ENCODE measurements around the gene NREP.

NREP gene

GRCh38 chr5:111707630-111708164 is 49.3 kb downstream of the NREP start:
- no peak overlapping the region for H3K9ac ChIP-seq (ENCODE audit: low read depth, low read length)
- no peak overlapping the region for H3K4me3 ChIP-seq (ENCODE audit: low read depth in 1 of 2, low read length in 2 of 2)
- TF ChIP-seq EZH2 (IDR thresholded peaks at IDR 0.05; ENCODE audit: borderline replicate concordance, low read depth, low read length, severe bottlenecking) (no peak), CTCF (IDR thresholded peaks at IDR 0.05; ENCODE audit: borderline replicate concordance, extremely low read depth, low read length, poor library complexity, severe bottlenecking) (no peak)
- DNase-seq (no peak), ATAC-seq (ENCODE audit: insufficient read depth, low read depth) (no peak)
- H3K27me3 ChIP-seq (ENCODE audit: insufficient read depth, low read length, poor library complexity), result no peaks in the 10 kb centered on the region
- no peak overlapping the region for H3K27ac ChIP-seq (ENCODE audit: low read length)
- 0 out of 2 replicates have a peak, but pooled peaks cover 2% of the 10 kb centered on the region for H3K79me2 ChIP-seq (ENCODE audit: insufficient read depth, low read length)
- H2AFZ ChIP-seq (ENCODE audit: low read depth, low read length), result no peak overlapping the region
- H3K4me2 ChIP-seq (ENCODE audit: insufficient read depth, low read length), result no peak overlapping the region
- no peaks in the 10 kb centered on the region for H3K9me3 ChIP-seq (ENCODE audit: insufficient read depth, low read length, severe bottlenecking)
- no peaks in the 10 kb centered on the region for H4K20me1 ChIP-seq (ENCODE audit: insufficient read depth, low read length)
- peaks cover 28% of the 10 kb centered on the region for H3K4me1 ChIP-seq (ENCODE audit: insufficient read depth, low read length)
- no peaks in the 10 kb centered on the region for H3K36me3 ChIP-seq (ENCODE audit: insufficient read depth, low read length)

- Histone ChIP-seq H2AFZ (ENCODE audit: low read depth, low read length) (no peak overlapping the region), H3K9ac (ENCODE audit: low read depth, low read length) (no peak overlapping the region), H4K20me1 (ENCODE audit: insufficient read depth, low read length) (no peaks in the 10 kb centered on the region), H3K79me2 (ENCODE audit: insufficient read depth, low read length) (0 out of 2 replicates have a peak, but pooled peaks cover 2% of the 10 kb centered on the region), H3K27ac (ENCODE audit: low read length) (no peak overlapping the region), H3K27me3 (ENCODE audit: insufficient read depth, low read length, poor library complexity) (no peaks in the 10 kb centered on the region), H3K36me3 (ENCODE audit: insufficient read depth, low read length) (no peaks in the 10 kb centered on the region), H3K4me1 (ENCODE audit: insufficient read depth, low read length) (peaks cover 36% of the 10 kb centered on the region), H3K4me2 (ENCODE audit: insufficient read depth, low read length) (no peak overlapping the region), H3K9me3 (ENCODE audit: insufficient read depth, low read length, severe bottlenecking) (no peaks in the 10 kb centered on the region), H3K4me3 (ENCODE audit: low read depth in 1 of 2, low read length in 2 of 2) (no peak overlapping the region)
- DNase-seq (no peak), ATAC-seq (ENCODE audit: insufficient read depth, low read depth) (no peak)
- TF ChIP-seq CTCF (IDR thresholded peaks at IDR 0.05; ENCODE audit: borderline replicate concordance, extremely low read depth, low read length, poor library complexity, severe bottlenecking) (no peak), EZH2 (IDR thresholded peaks at IDR 0.05; ENCODE audit: borderline replicate concordance, low read depth, low read length, severe bottlenecking) (no peak)
Measured at GRCh38 chr5:111706345-111706744, 50.6 kb downstream of the NREP start.

GRCh38 chr5:111704452-111705085 is 52.4 kb downstream of the NREP start:
- Histone ChIP-seq H3K9me3 (ENCODE audit: insufficient read depth, low read length, severe bottlenecking) (no peaks in the 10 kb centered on the region), H2AFZ (ENCODE audit: low read depth, low read length) (peak overlapping the region; percentile 66), H3K9ac (ENCODE audit: low read depth, low read length) (peak overlapping the region; percentile 62), H3K36me3 (ENCODE audit: insufficient read depth, low read length) (no peaks in the 10 kb centered on the region), H3K27me3 (ENCODE audit: insufficient read depth, low read length, poor library complexity) (no peaks in the 10 kb centered on the region), H3K27ac (ENCODE audit: low read length) (peak overlapping the region; percentile 95), H4K20me1 (ENCODE audit: insufficient read depth, low read length) (no peaks in the 10 kb centered on the region), H3K4me1 (ENCODE audit: insufficient read depth, low read length) (peaks cover 36% of the 10 kb centered on the region), H3K4me2 (ENCODE audit: insufficient read depth, low read length) (peak overlapping the region; percentile 74), H3K4me3 (ENCODE audit: low read depth in 1 of 2, low read length in 2 of 2) (peak overlapping the region in 1 of 2 experiments; percentile 54; a peak in 2 of 4 replicates), H3K79me2 (ENCODE audit: insufficient read depth, low read length) (0 out of 2 replicates have a peak, but pooled peaks cover 2% of the 10 kb centered on the region)
- peak; percentile 61 for ATAC-seq (ENCODE audit: insufficient read depth, low read depth)
- DNase-seq, result no peak
- TF ChIP-seq EZH2 (IDR thresholded peaks at IDR 0.05; ENCODE audit: borderline replicate concordance, low read depth, low read length, severe bottlenecking) (no peak), CTCF (IDR thresholded peaks at IDR 0.05; ENCODE audit: borderline replicate concordance, extremely low read depth, low read length, poor library complexity, severe bottlenecking) (no peak)
